HepG2 (cell line): Measurements from ENCODE around the gene PLOD2. TPM values are rescaled to one million over a fixed set of nuclear protein-coding genes. Genes with fewer than 3 reads are reported as not detected.

Experiments
- BRD4 ChIP-seq: sonication (generic); formaldehyde crosslinking; IDR thresholded peaks from 2 replicates; pipeline ENCODE4 v1.4.0; 2020; ENCODE audit warnings: missing genetic modification reagents
- DNMT1 ChIP-seq: sonication (generic); formaldehyde crosslinking; IDR thresholded peaks from 2 replicates; pipeline ENCODE4 v1.5.1; 2020; ENCODE audit warnings: mild to moderate bottlenecking, missing genetic modification reagents
- DR1 ChIP-seq: sonication (generic); formaldehyde crosslinking; IDR thresholded peaks from 2 replicates; pipeline ENCODE4 v1.8.0; 2021; ENCODE audit warnings: mild to moderate bottlenecking, missing genetic modification reagents, inconsistent platforms
- ETS1 ChIP-seq: sonication (generic); formaldehyde crosslinking; IDR thresholded peaks from 2 replicates; pipeline ENCODE4 v1.4.0; 2020; ENCODE audit warnings: missing genetic modification reagents
- EZH2 ChIP-seq: conservative IDR thresholded peaks from 2 replicates; pipeline ENCODE4 v1.6.1; 2012; ENCODE audit warnings: mild to moderate bottlenecking, low read depth, low read length, moderate library complexity
- GABPA ChIP-seq, 2 experiments: IDR thresholded peaks; 2 replicates each; pipeline ENCODE4 v1.6.1; 2011 to 2016; ENCODE audit warnings: low read depth in 2 of 2, low read length in 1 of 2, missing biosample characterization in 1 of 2, missing genetic modification characterization in 1 of 2
- GPN1 ChIP-seq: sonication (generic); formaldehyde crosslinking; IDR thresholded peaks from 2 replicates; pipeline ENCODE4 v1.5.1; 2020; ENCODE audit warnings: missing genetic modification reagents, borderline replicate concordance
- HCFC1 ChIP-seq: fragments of 150-350 bp; IDR thresholded peaks from 2 replicates; pipeline ENCODE4 v1.6.1; 2014; ENCODE audit warnings: low read depth, low read length
- KDM5A ChIP-seq: fragments of 200-600 bp; sonication (generic); IDR thresholded peaks from 2 replicates; pipeline ENCODE4 v1.7.0; 2018; ENCODE audit warnings: antibody characterized with exemption, mild to moderate bottlenecking, low read length, borderline replicate concordance
- ONECUT2 ChIP-seq: sonication (generic); formaldehyde crosslinking; IDR thresholded peaks from 2 replicates; pipeline ENCODE4 v1.4.0; 2020; ENCODE audit warnings: missing genetic modification reagents
- SP4 ChIP-seq: sonication (generic); formaldehyde crosslinking; IDR thresholded peaks from 2 replicates; pipeline ENCODE4 v1.8.1; 2023; ENCODE audit warnings: mild to moderate bottlenecking, missing genetic modification reagents
- ZNF569 ChIP-seq: sonication (generic); formaldehyde crosslinking; IDR thresholded peaks from 2 replicates; pipeline ENCODE4 v1.5.0; 2020; ENCODE audit warnings: mild to moderate bottlenecking, missing genetic modification reagents, moderate library complexity, borderline replicate concordance
- ZNF614 ChIP-seq: IDR thresholded peaks from 2 replicates; pipeline ENCODE4 v1.6.1; 2018; ENCODE audit warnings: missing biosample characterization, missing genetic modification reagents, inconsistent platforms, borderline replicate concordance
- ZNF672 ChIP-seq: sonication (generic); formaldehyde crosslinking; IDR thresholded peaks from 2 replicates; pipeline ENCODE4 v1.8.1; 2022; ENCODE audit warnings: missing genetic modification reagents
- ZNF703 ChIP-seq: sonication (generic); formaldehyde crosslinking; IDR thresholded peaks from 2 replicates; pipeline ENCODE4 v1.5.1; 2020; ENCODE audit warnings: missing genetic modification reagents, mild to moderate bottlenecking, moderate library complexity, borderline replicate concordance
- ZSCAN9 ChIP-seq: IDR thresholded peaks from 2 replicates; pipeline ENCODE4 v1.6.1; 2016; ENCODE audit warnings: borderline replicate concordance
- polyA plus RNA-seq, 8 experiments: library from polyadenylated mRNA; depleted of rRNA in 3 of 8; stranded (reverse) in 7 of 8; unstranded in 1 of 8; fragments of >200 nt; fragmentation: Illumina TruSeq in 4 of 8; extraction: Trizol in 4 of 8; gene quantifications; 2 replicates each; pipeline versions ENCODE4 v1.2.1 to v1.2.3, GENCODE V29; 2011 to 2016; ENCODE audit warnings: low read depth in 4 of 8, missing spikeins in 1 of 8, mixed read lengths in 1 of 8; ENCODE audit not compliant: insufficient read depth in 1 of 8
- total RNA-seq, 5 experiments: library from RNA; depleted of rRNA; stranded (reverse); fragments of >200 nt; fragmentation: Illumina TruSeq; extraction: Trizol; gene quantifications; 2 replicates each; pipeline ENCODE4 v1.2.3, GENCODE V29; 2016; ENCODE audit warnings: low read depth in 1 of 5
- TF ChIP-seq, protein P1 (sequence below): sonication (generic); formaldehyde crosslinking; IDR thresholded peaks from 2 replicates; pipeline ENCODE4 v1.4.0; 2020; ENCODE audit warnings: missing genetic modification reagents
- TF ChIP-seq, protein P2 (sequence below): sonication (generic); formaldehyde crosslinking; IDR thresholded peaks from 2 replicates; pipeline ENCODE4 v1.8.0; 2022; ENCODE audit warnings: mild to moderate bottlenecking, missing genetic modification reagents
- TF ChIP-seq, protein P3 (sequence below): sonication (generic); formaldehyde crosslinking; IDR thresholded peaks from 2 replicates; pipeline ENCODE4 v1.5.1; 2020; ENCODE audit warnings: missing genetic modification reagents, mild to moderate bottlenecking, borderline replicate concordance

Gene PLOD2
- total and polyA plus RNA-seq, 2 of the 13 experiments (the other 11 are each of a cell fraction or from before 2014, with no cell fraction given), result 107 to 161 TPM

DNA sequence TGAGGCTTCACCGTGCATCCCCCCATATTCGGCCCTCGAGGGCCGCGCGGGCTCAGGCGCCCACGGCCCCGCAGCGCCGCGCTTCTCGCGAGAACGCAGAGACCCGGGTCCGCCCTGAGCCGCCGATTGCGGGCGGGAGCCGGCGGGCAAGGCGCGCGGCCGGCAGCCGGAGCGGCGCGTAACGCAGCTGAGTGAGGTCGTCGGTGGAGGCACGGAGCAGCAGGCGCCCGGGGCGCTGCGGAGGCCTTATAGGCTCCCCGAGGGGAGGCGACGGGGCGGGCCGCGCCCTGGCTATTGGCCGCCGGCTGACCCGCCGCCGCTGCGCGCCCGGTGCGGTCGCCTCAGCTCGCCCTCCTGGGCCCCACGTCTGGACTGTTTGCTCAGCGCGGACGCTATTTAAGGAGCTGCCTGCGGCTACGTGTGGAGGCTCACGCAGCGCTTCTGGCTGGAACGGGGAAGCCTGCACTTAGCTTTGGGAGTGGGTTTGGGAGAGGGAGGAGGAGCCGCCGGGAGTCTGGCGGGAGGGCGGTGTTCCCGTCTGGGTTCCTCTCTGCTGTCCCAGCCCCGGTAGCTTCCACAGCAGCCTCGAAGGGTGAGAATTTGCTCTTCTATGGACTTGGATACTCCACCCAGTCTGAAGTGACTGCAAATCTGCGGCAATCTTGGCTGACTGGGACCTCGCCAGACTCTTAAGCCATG, at the start of gene PLOD2 (continued):
- TF ChIP-seq, protein P1, sequence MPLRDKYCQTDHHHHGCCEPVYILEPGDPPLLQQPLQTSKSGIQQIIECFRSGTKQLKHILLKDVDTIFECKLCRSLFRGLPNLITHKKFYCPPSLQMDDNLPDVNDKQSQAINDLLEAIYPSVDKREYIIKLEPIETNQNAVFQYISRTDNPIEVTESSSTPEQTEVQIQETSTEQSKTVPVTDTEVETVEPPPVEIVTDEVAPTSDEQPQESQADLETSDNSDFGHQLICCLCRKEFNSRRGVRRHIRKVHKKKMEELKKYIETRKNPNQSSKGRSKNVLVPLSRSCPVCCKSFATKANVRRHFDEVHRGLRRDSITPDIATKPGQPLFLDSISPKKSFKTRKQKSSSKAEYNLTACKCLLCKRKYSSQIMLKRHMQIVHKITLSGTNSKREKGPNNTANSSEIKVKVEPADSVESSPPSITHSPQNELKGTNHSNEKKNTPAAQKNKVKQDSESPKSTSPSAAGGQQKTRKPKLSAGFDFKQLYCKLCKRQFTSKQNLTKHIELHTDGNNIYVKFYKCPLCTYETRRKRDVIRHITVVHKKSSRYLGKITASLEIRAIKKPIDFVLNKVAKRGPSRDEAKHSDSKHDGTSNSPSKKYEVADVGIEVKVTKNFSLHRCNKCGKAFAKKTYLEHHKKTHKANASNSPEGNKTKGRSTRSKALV (CRISPR knock-in tag), result 0 out of 2 replicates have a peak, but pooled peaks have one; percentile 61
- no peak for TF ChIP-seq GABPA (IDR thresholded peaks at IDR 0.05; ENCODE audit: low read depth, low read length)
- peak; percentile 40; the same call in 1 of the 2 replicates for TF ChIP-seq GABPA (CRISPR knock-in tag; IDR thresholded peaks at IDR 0.05; ENCODE audit: low read depth)
- peak; percentile 47; the same call in 1 of the 2 replicates for TF ChIP-seq DNMT1
- TF ChIP-seq ZNF672 (CRISPR knock-in tag), result 0 out of 2 replicates have a peak, but pooled peaks have one; percentile 12
- TF ChIP-seq EZH2, result no peak
- TF ChIP-seq ZNF569, result 0 out of 2 replicates have a peak, but pooled peaks have one; percentile 19
- TF ChIP-seq ZSCAN9 (CRISPR knock-in tag), result no peak; the same call in 1 of the 2 replicates
- TF ChIP-seq, protein P2, sequence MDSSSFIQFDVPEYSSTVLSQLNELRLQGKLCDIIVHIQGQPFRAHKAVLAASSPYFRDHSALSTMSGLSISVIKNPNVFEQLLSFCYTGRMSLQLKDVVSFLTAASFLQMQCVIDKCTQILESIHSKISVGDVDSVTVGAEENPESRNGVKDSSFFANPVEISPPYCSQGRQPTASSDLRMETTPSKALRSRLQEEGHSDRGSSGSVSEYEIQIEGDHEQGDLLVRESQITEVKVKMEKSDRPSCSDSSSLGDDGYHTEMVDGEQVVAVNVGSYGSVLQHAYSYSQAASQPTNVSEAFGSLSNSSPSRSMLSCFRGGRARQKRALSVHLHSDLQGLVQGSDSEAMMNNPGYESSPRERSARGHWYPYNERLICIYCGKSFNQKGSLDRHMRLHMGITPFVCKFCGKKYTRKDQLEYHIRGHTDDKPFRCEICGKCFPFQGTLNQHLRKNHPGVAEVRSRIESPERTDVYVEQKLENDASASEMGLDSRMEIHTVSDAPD, result peak; percentile 81
- TF ChIP-seq ZNF614 (CRISPR knock-in tag), result peak; percentile 75; the same call in 1 of the 2 replicates
- peak; percentile 71 for TF ChIP-seq SP4 (CRISPR knock-in tag)
- TF ChIP-seq DR1, result peak; percentile 97
- 0 out of 2 replicates have a peak, but pooled peaks have one; percentile 53 for TF ChIP-seq ETS1 (CRISPR knock-in tag)
- 0 out of 2 replicates have a peak, but pooled peaks have one; percentile 72 for TF ChIP-seq ZNF703 (CRISPR knock-in tag)
- TF ChIP-seq ONECUT2 (CRISPR knock-in tag), result no peak
- TF ChIP-seq BRD4 (CRISPR knock-in tag), result 0 out of 2 replicates have a peak, but pooled peaks have one; percentile 31
- TF ChIP-seq KDM5A, result 0 out of 2 replicates have a peak, but pooled peaks have one; percentile 2
- TF ChIP-seq, protein P3, sequence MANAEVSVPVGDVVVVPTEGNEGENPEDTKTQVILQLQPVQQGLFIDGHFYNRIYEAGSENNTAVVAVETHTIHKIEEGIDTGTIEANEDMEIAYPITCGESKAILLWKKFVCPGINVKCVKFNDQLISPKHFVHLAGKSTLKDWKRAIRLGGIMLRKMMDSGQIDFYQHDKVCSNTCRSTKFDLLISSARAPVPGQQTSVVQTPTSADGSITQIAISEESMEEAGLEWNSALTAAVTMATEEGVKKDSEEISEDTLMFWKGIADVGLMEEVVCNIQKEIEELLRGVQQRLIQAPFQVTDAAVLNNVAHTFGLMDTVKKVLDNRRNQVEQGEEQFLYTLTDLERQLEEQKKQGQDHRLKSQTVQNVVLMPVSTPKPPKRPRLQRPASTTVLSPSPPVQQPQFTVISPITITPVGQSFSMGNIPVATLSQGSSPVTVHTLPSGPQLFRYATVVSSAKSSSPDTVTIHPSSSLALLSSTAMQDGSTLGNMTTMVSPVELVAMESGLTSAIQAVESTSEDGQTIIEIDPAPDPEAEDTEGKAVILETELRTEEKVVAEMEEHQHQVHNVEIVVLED, result peak; percentile 82
- no peak for TF ChIP-seq GPN1 (CRISPR knock-in tag)
- peak; percentile 21; the same call in 1 of the 2 replicates for TF ChIP-seq HCFC1
